Heart right ventricle (tissue), 16 donors: ENCODE measurements around the gene KHDRBS2. TPM values are rescaled to one million over a fixed set of nuclear protein-coding genes. Genes with fewer than 3 reads are reported as not detected.

Source experiments
- ATAC-seq, 8 donors: fragments of 200-7000 bp; cut with Tn5 transposase; one replicate each; pipeline ENCODE4 v1.9.1; 2020; ENCODE audit warnings: mild to moderate bottlenecking in 8 of 8, moderate library complexity in 8 of 8, moderate number of reproducible peaks in 1 of 8
- DNase-seq, 2 donors: peaks; one replicate each; pipeline ENCODE4 v3.0.0-alpha.2; 2020
- H3K27ac ChIP-seq, 10 donors: fragments of 200-600 bp; sonication (generic) in 2 of 10; one replicate each; pipeline versions ENCODE4 v1.5.0 to v1.8.0; 2020 to 2022; ENCODE audit warnings: mild to moderate bottlenecking in 3 of 10
- H3K27me3 ChIP-seq, 7 donors: fragments of 200-600 bp; one replicate each; pipeline ENCODE4 v1.8.0; 2021 to 2022; ENCODE audit warnings: mild to moderate bottlenecking in 2 of 7
- H3K36me3 ChIP-seq, 9 donors: fragments of 200-600 bp; sonication (generic) in 1 of 9; one replicate each; pipeline versions ENCODE4 v1.5.0 to v1.8.0; 2020 to 2022; ENCODE audit warnings: mild to moderate bottlenecking in 2 of 9
- H3K4me1 ChIP-seq, 9 donors: fragments of 200-600 bp; sonication (generic) in 1 of 9; one replicate each; pipeline versions ENCODE4 v1.5.0 to v1.8.0; 2020 to 2022; ENCODE audit warnings: mild to moderate bottlenecking in 4 of 9
- H3K4me3 ChIP-seq, 10 donors: fragments of 200-600 bp; sonication (generic) in 2 of 10; one replicate each; pipeline versions ENCODE4 v1.5.0 to v1.8.0; 2020 to 2022; ENCODE audit warnings: mild to moderate bottlenecking in 7 of 10, moderate library complexity in 2 of 10
- H3K9me3 ChIP-seq, 11 donors: fragments of 200-600 bp in 10 of 11; sonication (generic) in 2 of 11; one replicate each; pipeline versions ENCODE4 v1.5.0 to v1.8.0; 2013 to 2022; ENCODE audit warnings: mild to moderate bottlenecking in 2 of 11, control low read depth in 1 of 11, moderate library complexity in 1 of 11
- CTCF ChIP-seq, 9 donors: fragments of 200-600 bp; sonication (generic) in 2 of 9; IDR thresholded peaks; one replicate each; pipeline versions ENCODE4 v1.5.0 to v1.8.0; 2021 to 2022; ENCODE audit warnings: antibody characterized with exemption in 9 of 9, mild to moderate bottlenecking in 5 of 9, moderate library complexity in 1 of 9
- WGBS, 2 donors: extraction: QIAGEN DNeasy Blood & Tissue Kit; methylation state at CpG; one replicate each; pipeline ENCODE4 v1.1.7; 2013; ENCODE audit warnings: inconsistent platforms in 1 of 2; 5-methylcytosine and 5-hydroxymethylcytosine counted together
- intact Hi-C, 10 donors: fragments of 100-400 bp; cut with DNase I; formaldehyde crosslinking; loops; one replicate each; pipeline versions ENCODE4 v1.11.1 to v1.14.2; 2022
- long read RNA-seq, 3 donors: library from polyadenylated mRNA; unstranded; transcript quantifications; one replicate each; pipeline ENCODE4 v2.0.0, GENCODE V29; 2020 to 2021
- polyA plus RNA-seq, 2 donors: library from polyadenylated mRNA; stranded (reverse); fragments of 200-250 nt; gene quantifications; one replicate each; pipeline ENCODE4 v1.2.3, GENCODE V29; 2013
- total RNA-seq, 10 donors: library from RNA; stranded (reverse); fragmentation: NEBNext Ultra II Directional in 3 of 10; extraction: Animal tissue kit (Norgen Biotek cat#: 25700) in 3 of 10; gene quantifications; one replicate each; pipeline versions ENCODE4 v1.2.1 to v1.2.4, GENCODE V29; 2021 to 2023
- donor health status: Arrhythmogenic right ventricular cardiomyopathy.
- donor health status: ischemic (EF 13 %, LVEDD 7.1; RV severe dilation, severe dysfunction).
- donor health status: healthy with polysubstance abuse.
- donor health status: DM: no; HTN: yes; CAD: no.
- donor health status: DM: no; HTN: no; CAD: no.
- donor health status: ischemic (EF 25% LVEDD 6.9; RV normal size, moderate dysfunction).
- donor health status: ischemic (EF 25% LVEDD 5.7; RV mildly dilated, moderate dysfunction).
- donor health status: healthy.
- donor health status: DM: yes; HTN: yes; CAD: no.
- donor health status: Ischemic cardiomyopathy.
- donor health status: ischemic (EF 35%, LVEDD 5.7; RV mildly dilated, moderate dysfunction).
- donor health status: nonischemic (EF 11% LVEDD 7.7; RV severe dilation, severe dysfunction).
- donor health status: DM: yes; HTN: yes; CAD: no.
- donor health status: PGD.
- donor health status: ischemic (EF 29% LVEDD 5.4; RV normal size, mild dysfunction).
- donor health status: nonischemic (EF 23%, LVEDD 6.1; RV moderate dilation, normal function).

KHDRBS2 gene
- under 1 TPM in 3 of 10 donors, not detected in 7; 0.09 to 0.15 (median 0.14) TPM for total RNA-seq
- polyA plus RNA-seq = not detected
- long read RNA-seq, donor 1 = 0 reads
- long read RNA-seq, donor 2 = 0 reads
- long read RNA-seq, donor 3 = 0 reads

- Histone ChIP-seq H3K9me3 (no peaks in the 10 kb centered on the region), H3K27me3 (peaks cover 0 to 51% (median 28%) of the 10 kb centered on the region in 7 donors), H3K4me1 (peaks cover 0 to 20% (median 0%) of the 10 kb centered on the region in 9 donors), H3K4me3 (peak within 1 kb of the TSS in 9 of 10 donors; percentile 16 to 53 (median 39)), H3K27ac (no peak within 1 kb of the TSS), H3K36me3 (no peaks in the 10 kb centered on the region)
- 1% methylated on average over 66 of the region's 66 CpGs for WGBS, 2 donors
- TF ChIP-seq CTCF (IDR thresholded peaks at IDR 0.05) = no peak
- ATAC-seq (peak; percentile 62 to 96 (median 90)), DNase-seq (peak; percentile 59 to 73)
- intact Hi-C loops = no loop called here
Measured at GRCh38 chr6:62285612-62286469, at the start of gene KHDRBS2. Gene KHDRBS2, minus strand, starts transcription at chr6:62286225.

- intact Hi-C loops = no loop called here
- Histone ChIP-seq H3K4me3 (no peak overlapping the region), H3K4me1 (no peaks in the 10 kb centered on the region), H3K27me3 (no peaks in the 10 kb centered on the region), H3K36me3 (no peaks in the 10 kb centered on the region), H3K9me3 (peaks cover 0 to 24% (median 8%) of the 10 kb centered on the region in 11 donors), H3K27ac (no peak overlapping the region)
- ATAC-seq = no peak
- no peak for TF ChIP-seq CTCF (IDR thresholded peaks at IDR 0.05)
- WGBS, 2 donors = 68 to 72% methylated on average over 2 of the region's 2 CpGs
- DNase-seq = no peak
Measured at GRCh38 chr6:62328607-62329006, 42.6 kb upstream of the KHDRBS2 start.

- Histone ChIP-seq H3K36me3 (no peaks in the 10 kb centered on the region), H3K9me3 (peaks cover 0 to under 1% (median 0%) of the 10 kb centered on the region in 11 donors), H3K27ac (no peak overlapping the region), H3K4me1 (no peaks in the 10 kb centered on the region), H3K4me3 (no peak overlapping the region), H3K27me3 (no peaks in the 10 kb centered on the region)
- ATAC-seq = peak in 1 of 8 donors; percentile 22
- TF ChIP-seq CTCF (IDR thresholded peaks at IDR 0.05) = no peak
- intact Hi-C loops = no loop called here
- 62 to 67% methylated on average over 4 of the region's 4 CpGs for WGBS, 2 donors
- DNase-seq = no peak
Measured at GRCh38 chr6:62324834-62325233, 38.8 kb upstream of the KHDRBS2 start.

- Histone ChIP-seq H3K27ac (no peak overlapping the region), H3K4me3 (no peak overlapping the region), H3K9me3 (peaks cover 0 to 4% (median 0%) of the 10 kb centered on the region in 11 donors), H3K4me1 (no peaks in the 10 kb centered on the region), H3K36me3 (no peaks in the 10 kb centered on the region), H3K27me3 (no peaks in the 10 kb centered on the region)
- intact Hi-C loops = no loop called here
- 61 to 68% methylated on average over 7 of the region's 7 CpGs for WGBS, 2 donors
- no peak for TF ChIP-seq CTCF (IDR thresholded peaks at IDR 0.05)
- ATAC-seq (no peak), DNase-seq (no peak)
Measured at GRCh38 chr6:62323818-62324431, 37.9 kb upstream of the KHDRBS2 start.
